ENCODE measurements around the gene ZBBX.

- TF ChIP-seq CTCF (conservative IDR thresholded peaks at IDR 0.05; ENCODE audit: low read length), result peak; percentile 93
- TF ChIP-seq EZH2phosphoT487 (IDR thresholded peaks at IDR 0.05; ENCODE audit: borderline replicate concordance), result no peak
Measured at GRCh38 chr3:167380004-167380689, at the start of gene ZBBX.
